ENCODE data around the gene STAT6.

- TF ChIP-seq CTCF (IDR thresholded peaks at IDR 0.05; ENCODE audit: poor library complexity) (peak; percentile 41), EZH2 (IDR thresholded peaks at IDR 0.05; ENCODE audit: borderline replicate concordance) (no peak), EZH2phosphoT487 (IDR thresholded peaks at IDR 0.05; ENCODE audit: low read depth, severe bottlenecking, unreplicated experiment) (no peak)
Measured at GRCh38 chr12:57086493-57087009, 24.6 kb downstream of the STAT6 start.

Data from hepatocyte (in vitro differentiated cells).